HG02678 (cell line): Measurements from ENCODE around the gene RAB26.

Experiments
- ATAC-seq: cut with Tn5 transposase; IDR thresholded peaks from one replicate; pipeline ENCODE4 v1.9.1; 2021; ENCODE audit warnings: mild to moderate bottlenecking, moderate library complexity; ENCODE audit not compliant: unreplicated experiment

The RAB26 gene

GRCh38 chr16:2159175-2159838 is 10.9 kb downstream of the RAB26 start:
- no peak for ATAC-seq

- no peak for ATAC-seq
Observed at GRCh38 chr16:2160915-2161551, 12.6 kb downstream of the RAB26 start.

GRCh38 chr16:2161911-2162310 is 13.5 kb downstream of the RAB26 start:
- ATAC-seq, result no peak

- no peak for ATAC-seq
Observed at GRCh38 chr16:2162676-2163118, 14.3 kb downstream of the RAB26 start.

GRCh38 chr16:2163211-2163881 is 14.9 kb downstream of the RAB26 start:
- no peak for ATAC-seq

- ATAC-seq, result no peak
Observed at GRCh38 chr16:2165861-2166260, 17.4 kb downstream of the RAB26 start.

- no peak for ATAC-seq
Observed at GRCh38 chr16:2166263-2167067, 18.0 kb downstream of the RAB26 start.

- ATAC-seq, result no peak
Observed at GRCh38 chr16:2167068-2167638, 18.7 kb downstream of the RAB26 start.

GRCh38 chr16:2170080-2170479 is 21.7 kb downstream of the RAB26 start:
- ATAC-seq, result no peak

- no peak for ATAC-seq
Observed at GRCh38 chr16:2170587-2171435, 22.4 kb downstream of the RAB26 start.

- no peak for ATAC-seq
Observed at GRCh38 chr16:2171601-2172178, 23.3 kb downstream of the RAB26 start.

- ATAC-seq, result no peak
Observed at GRCh38 chr16:2172688-2173335, 24.4 kb downstream of the RAB26 start.

GRCh38 chr16:2173366-2173765 is 24.9 kb downstream of the RAB26 start:
- ATAC-seq, result no peak

GRCh38 chr16:2173916-2174315 is 25.5 kb downstream of the RAB26 start:
- ATAC-seq, result no peak

- no peak for ATAC-seq
Observed at GRCh38 chr16:2174396-2175131, 26.1 kb downstream of the RAB26 start.

GRCh38 chr16:2175454-2175853 is 27.0 kb downstream of the RAB26 start:
- no peak for ATAC-seq

- no peak for ATAC-seq
Observed at GRCh38 chr16:2176047-2176446, 27.6 kb downstream of the RAB26 start.

GRCh38 chr16:2177101-2177500 is 28.7 kb downstream of the RAB26 start:
- ATAC-seq, result no peak

GRCh38 chr16:2177561-2177960 is 29.1 kb downstream of the RAB26 start:
- ATAC-seq, result no peak
